ENCODE data around the gene LGR4.

LGR4 gene

GRCh38 chr11:27354359-27354965 is 118.1 kb downstream of the LGR4 start:
- no peak for TF ChIP-seq CTCF (IDR thresholded peaks at IDR 0.05; ENCODE audit: low read depth, low read length)
- H3K4me3 ChIP-seq (ENCODE audit: low read depth, low read length), result no peak overlapping the region

GRCh38 chr11:27353593-27354358 is 118.8 kb downstream of the LGR4 start:
- no peak overlapping the region for H3K4me3 ChIP-seq (ENCODE audit: low read depth, low read length)
- no peak for TF ChIP-seq CTCF (IDR thresholded peaks at IDR 0.05; ENCODE audit: low read depth, low read length)

GRCh38 chr11:27352781-27353180 is 119.8 kb downstream of the LGR4 start:
- no peak for TF ChIP-seq CTCF (IDR thresholded peaks at IDR 0.05; ENCODE audit: low read depth, low read length)
- H3K4me3 ChIP-seq (ENCODE audit: low read depth, low read length), result no peak overlapping the region

GRCh38 chr11:27350511-27350910 is 122.1 kb downstream of the LGR4 start:
- TF ChIP-seq CTCF (IDR thresholded peaks at IDR 0.05; ENCODE audit: low read depth, low read length), result no peak
- H3K4me3 ChIP-seq (ENCODE audit: low read depth, low read length), result no peak overlapping the region

GRCh38 chr11:27349919-27350318 is 122.7 kb downstream of the LGR4 start:
- no peak overlapping the region for H3K4me3 ChIP-seq (ENCODE audit: low read depth, low read length)
- TF ChIP-seq CTCF (IDR thresholded peaks at IDR 0.05; ENCODE audit: low read depth, low read length), result no peak

- no peak overlapping the region for H3K4me3 ChIP-seq (ENCODE audit: low read depth, low read length)
- no peak for TF ChIP-seq CTCF (IDR thresholded peaks at IDR 0.05; ENCODE audit: low read depth, low read length)
These were observed 124.2 kb downstream of the LGR4 start for GRCh38 chr11:27348340-27348873.

All from WI38 (cell line).